Left kidney (tissue), 2 donors: ENCODE results near the gene SP3. TPM values are rescaled to one million over a fixed set of nuclear protein-coding genes. Genes with fewer than 3 reads are reported as not detected.

Experiments
- DNase-seq: peaks from one replicate; pipeline ENCODE4 v3.0.0-alpha.2; 2013
- polyA plus RNA-seq: library from polyadenylated mRNA; unstranded; fragments of 120-200 nt; gene quantifications from one replicate; pipeline ENCODE4 v1.2.1, GENCODE V29; 2013; ENCODE audit not compliant: insufficient read length

Gene SP3
- polyA plus RNA-seq, 1 donor, result 129 TPM

DNA sequence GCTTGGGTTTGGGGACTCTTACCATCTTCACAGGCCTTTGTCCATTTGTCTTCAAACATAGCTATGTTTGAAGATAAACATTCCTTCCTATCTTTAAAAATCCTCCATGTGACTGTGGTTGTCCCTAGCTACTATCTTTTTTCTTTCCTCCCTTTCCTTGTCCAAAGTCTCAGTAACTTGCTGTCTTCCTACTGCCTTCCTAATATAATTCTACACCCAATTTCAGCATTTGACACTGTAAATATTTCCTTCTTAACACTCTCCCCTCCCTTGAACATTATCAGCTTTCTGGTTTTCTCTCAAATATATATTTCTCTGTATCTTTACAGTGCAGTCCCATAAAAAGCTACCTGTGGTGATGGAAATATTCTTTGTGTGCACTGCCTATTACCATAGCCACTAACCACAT, 5.3 kb upstream of the SP3 start:
- DNase-seq, result no peak

DNA sequence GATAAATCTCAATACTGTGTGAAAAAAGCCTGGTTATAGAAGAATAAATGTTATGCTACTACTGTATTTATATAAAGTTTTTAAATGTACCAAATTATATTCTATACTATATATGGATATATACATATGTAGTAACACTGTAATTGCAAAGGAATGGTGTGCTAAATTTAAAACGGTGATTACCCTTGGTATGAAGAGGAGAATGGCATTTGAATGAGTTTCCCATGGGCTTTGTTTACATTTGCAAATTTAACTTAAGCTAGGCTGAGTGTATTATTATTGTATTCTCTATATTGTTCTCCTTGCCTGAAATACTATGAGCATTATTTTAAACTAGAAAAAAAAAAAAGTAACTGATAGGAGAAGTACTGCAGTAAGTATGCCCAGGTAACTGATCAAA, 4.7 kb upstream of the SP3 start:
- DNase-seq, result no peak

DNA sequence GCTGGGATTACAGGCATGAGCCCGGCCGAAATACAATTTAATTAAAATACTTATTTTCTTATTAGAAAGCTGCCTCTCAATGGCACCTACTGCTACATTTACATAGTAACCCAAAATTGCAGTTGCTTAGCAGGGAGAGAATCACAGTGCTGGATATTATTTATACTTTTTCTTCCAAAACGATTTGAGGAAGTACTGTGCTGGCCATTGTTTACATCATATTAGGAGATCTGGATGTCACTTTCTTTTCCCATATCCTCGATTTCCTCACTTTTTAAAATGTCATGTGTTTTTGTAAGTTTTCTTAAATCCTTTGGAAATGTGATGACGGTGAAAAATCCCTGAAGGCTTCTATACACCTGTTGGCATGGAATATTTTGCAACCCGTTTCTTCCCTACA, 3.4 kb upstream of the SP3 start:
- no peak for DNase-seq

DNA sequence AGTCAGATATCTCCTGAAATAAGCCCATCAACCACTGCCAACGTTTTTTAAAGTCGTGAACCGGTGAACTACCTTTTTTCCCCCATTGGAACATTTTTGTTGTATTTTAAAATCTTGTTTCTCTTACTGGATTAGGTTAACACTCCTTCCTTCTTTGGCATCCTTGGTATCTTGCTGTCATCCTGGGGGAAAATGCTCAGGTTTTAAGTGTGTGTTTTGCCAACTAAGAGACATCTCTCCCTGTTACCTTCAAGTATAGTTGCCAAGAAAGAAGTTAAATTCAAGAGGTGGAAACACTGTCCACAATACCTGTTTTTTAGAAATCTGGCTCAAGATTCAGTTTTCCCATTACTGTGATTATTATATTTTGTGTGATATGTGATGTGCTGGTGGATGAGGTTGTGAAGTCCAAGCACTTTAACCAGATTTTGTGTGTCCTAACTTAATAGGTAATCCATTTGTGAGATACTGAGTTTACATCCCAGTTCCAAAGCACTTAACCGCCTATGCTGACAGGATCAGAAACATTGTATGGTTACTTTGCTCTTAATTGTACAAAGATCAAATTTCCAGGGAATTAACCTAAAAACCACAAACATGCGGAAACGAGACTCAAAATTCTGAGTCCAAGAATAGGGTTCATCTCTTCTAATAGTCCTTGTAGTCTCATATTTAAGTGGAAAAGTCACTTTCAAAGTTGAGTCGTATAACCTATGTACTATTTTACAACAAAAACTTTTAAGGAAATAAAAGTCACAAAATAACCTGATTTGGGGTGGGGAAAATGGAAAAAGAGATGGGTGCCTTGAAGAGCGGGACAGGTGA, 1.3 kb upstream of the SP3 start:
- no peak for DNase-seq

DNA sequence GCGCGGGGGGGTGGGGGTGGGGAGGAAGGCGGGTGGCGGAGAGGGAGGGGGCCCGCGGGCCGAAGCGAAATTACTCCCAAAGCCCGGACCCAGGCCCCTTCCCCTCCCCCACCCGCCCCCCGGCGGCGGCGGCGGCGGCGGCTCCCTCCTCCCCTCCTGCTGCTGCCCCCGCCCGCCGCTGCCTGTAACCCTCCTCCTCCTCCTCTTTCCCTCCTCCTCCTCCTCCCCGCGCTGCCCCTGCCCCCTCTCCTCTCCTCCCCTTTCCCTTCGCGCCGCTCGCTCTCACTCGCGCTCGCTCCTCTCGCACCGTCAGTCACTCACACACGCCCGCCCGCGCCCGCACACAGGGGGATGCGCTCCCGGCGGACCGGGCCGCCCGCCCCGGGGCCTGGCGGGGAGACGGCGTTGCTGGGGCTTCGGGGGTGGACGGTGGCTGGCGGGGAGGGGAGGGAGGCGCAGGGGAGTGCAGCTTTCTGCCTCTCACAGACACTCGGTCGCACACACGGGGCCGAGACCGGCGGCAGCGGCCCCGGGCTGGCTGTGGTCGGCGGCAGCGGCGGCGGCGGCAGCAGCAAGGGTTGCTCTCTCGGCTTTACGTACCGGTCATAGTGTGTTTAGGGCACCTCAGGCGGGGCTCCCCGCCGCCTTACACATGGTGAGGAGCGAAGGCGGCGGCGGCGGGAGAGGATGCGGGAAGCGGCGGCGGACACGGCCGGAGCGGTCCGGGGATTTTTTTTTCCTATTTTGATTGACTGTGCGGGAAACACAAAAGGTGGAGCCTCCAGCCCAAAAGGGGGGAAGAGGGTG, 405 bp downstream of the SP3 start:
- peak; percentile 84 for DNase-seq

DNA sequence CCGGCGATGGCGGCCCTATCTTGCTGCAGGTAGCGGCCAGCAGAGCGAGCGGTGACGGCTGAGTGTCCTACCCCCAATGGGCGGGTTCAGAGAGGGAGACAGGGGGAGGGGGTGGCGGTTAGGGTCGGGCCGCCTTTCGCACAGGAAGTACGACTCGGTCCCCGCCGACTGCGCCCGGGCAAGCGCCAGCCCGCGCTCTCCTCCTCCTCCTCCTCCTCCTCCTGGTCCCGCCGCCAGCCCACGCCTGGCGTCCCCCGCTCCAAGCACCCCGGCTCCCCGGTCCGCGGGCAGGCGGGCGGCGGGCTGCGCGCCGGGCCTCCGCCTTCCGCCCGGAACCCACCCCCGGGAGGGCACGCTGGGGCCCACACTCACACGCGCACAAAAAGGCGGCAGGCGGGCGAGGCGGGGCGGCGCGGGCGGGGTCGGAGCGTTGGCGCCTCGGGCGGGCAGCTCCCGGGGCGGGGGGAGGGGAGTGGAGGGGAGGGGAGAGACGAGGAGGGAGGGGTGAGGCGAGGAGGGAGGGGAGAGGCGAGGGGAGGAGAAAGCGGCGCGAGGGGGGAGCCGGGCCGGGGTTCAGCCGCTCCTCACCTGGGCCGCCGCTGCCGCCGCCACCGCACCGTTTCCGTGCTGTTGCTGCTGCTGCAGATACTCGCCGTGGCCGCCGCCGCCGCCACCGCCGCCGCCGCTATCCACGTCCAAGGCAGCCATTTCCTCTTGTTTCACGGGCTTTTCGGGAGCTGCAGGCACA, 1.2 kb downstream of the SP3 start:
- DNase-seq, result peak; percentile 82

DNA sequence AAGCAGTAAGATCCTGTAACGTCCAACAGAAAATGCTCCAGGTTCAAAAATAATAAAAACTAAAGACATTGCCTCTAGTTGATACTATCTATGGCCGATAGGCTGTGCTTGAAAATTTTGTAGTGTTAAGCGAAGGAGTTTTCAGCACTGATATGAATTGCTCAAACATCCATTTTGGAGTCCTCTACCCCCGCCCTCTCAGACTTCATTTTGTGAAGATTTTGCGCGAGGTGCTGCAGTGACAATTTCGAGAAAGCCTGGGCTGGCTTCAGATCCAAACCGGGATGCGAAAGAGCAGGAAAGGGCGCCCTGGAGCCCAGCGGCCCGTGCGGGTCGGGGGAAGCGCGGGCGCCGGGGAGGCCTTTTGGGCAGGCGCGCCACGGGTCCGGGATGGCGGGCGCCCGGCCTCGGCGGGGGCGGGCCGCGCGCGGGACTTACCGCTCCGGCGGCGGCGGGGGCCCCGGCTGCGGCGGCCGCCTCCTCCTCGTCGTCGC, 1.8 kb downstream of the SP3 start:
- peak; percentile 77 for DNase-seq

DNA sequence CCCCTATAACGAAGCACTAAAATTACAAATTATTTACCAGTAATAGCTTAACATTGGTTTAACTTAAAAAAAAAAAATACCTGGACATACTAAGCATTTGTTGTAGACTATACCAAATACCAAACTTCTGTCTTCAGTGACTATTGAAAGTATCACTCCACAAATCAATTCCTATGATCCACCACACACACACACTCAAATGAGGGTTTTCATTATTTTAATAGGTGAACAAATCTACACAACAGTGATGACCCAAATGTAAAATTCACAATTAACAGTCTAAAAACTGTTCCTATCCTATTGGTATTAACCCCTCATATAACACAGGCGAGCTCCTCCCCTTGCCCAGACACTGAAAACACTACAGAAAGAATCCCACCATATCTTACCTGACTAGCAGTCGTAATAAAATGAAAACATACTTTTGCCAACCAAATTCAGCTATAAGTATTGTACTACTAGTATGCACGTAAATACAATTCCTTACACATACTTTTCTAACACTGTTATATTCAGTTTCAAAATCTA, 2.5 kb downstream of the SP3 start:
- DNase-seq, result no peak

DNA sequence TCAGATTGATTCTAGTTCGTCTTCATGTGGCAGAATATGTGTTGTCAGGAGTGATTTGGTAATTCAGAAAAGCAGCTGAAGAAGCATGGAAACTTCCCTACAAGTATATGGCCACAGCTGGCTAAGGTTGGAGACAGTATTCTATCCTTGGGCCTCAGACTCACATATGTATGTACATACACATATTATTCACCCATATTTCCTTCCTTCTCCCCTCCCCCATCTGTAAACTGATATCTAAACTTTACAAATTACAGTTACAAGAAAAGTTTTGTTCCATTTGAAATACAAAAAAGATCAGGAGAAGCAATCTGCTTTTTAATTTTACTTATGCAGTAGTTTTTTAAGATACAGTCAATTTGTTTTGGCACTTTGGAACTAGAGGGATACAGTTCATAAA, 3.1 kb downstream of the SP3 start:
- DNase-seq, result no peak

DNA sequence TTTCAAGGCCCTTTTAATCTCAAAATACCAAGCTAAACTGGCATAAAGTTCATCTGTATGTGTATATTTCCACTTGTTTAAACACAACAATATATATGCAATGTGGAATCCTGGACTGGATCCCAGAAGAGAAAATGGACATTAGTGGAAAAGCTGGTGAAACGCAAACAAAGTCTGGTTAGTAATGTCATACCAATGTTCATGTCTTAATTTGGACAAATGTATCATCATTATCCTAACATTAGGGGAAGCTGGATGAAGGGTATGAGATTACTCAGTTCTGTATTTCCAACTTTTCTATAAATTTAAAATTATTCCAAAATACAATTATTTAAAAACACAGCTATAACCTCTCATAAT, 3.8 kb downstream of the SP3 start:
- DNase-seq, result no peak

DNA sequence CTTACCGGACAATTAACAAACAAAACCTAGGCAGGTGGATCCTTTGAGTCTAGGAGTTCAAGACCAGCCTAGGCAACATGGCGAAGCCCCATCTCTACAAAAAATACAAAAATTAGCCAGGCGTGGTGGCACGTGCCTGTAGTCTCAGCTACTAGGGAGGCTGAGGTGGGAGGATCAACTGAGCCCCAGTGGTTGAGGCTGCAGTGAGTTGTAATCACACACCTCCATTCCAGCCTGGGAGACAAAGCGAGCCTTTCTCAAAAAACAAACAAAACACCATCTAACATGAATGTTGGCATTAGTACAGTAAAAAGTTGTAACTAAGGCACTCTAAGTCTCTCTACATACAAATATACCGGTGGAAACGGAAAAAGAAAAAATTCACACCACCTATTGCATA, 5.3 kb downstream of the SP3 start:
- DNase-seq, result no peak

DNA sequence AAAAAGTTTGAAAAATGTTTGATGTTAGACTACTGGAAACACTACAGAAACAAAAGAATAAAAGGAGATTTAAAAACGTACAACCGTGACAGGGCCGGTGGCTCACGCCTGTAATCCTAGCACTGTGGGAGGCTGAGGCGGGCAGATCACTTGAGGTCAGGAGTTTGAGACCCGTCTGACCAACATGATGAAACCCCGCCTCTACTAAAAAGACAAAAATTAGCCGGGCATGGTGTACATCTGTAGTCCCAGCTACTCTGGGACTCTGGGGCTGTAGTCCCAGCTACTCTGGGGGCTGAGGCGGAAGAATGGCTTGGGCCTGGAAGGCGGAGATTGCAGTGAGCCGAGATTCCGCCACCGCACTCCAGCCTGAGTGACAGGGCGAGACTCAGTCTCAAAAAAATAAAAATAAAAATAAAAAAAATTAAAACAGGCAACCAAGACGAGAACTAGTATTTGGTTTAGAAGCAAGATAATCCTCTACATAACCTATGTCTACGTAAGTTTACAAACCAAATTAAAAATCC, 5.8 kb downstream of the SP3 start:
- DNase-seq, result no peak

DNA sequence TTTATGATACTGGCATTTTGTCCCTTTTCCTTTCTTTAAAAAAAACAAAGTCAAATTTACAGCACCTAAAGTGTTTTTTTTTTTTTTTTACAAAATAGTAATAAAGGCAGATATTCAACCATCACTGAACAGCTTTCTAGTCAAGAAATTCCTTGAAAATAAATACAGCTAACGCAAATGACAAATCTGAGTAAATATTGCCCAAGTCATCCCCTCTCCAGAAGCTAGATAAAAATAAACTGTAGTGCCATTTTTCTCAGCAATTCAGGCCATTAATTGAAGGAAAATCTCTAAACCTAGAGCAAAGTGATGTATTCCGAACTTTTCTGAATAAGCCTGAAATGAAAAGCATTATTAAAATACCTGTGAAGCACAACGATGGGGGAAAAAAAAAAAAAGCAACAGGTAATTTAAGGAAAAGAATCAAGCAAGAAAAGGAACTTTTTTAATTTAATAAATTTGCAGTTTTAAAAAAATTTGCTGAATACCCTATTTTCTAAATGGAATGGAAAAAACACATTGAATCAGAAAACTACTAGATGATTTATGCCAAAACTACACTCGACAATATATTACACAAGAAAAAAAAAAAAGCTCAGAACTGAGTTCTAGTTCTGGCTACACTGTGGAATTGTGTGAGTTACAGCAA, 6.9 kb downstream of the SP3 start:
- no peak for DNase-seq

DNA sequence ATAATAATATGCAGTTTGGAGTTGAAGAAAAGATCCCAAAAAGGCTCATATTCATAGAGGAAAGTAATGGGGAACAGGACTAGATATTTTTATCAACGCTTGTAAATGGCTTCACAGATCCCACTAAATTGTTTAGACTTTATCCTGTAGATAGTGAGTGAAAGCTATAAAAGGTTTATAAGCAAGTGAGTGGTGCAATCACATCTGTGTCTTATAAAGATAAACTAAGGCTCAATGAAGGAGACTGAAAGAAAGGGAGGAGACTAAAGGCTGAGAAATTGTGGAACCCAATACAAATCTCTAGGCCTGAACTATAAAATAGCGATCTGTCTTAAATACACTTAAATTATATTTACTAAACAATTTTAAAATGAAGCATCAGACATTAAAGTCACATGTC, 7.7 kb downstream of the SP3 start:
- DNase-seq, result no peak

DNA sequence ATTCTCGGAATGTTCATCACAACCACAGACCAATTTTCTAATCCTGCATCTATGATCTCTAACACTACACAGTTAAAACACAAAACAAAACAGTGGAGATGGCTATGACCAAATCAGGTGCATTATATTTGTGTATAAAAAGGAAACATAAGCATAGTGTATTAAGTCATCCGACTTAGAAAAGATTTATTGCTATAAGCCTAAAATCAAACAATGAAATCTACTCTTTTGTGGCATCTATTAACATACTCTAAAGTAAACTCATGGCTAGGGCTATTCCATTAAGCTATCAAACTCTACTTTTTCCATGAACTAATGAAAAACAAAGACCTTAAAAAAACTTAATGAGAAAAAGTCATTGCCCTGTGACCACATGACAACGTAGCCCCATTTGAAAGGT, 8.7 kb downstream of the SP3 start:
- no peak for DNase-seq

DNA sequence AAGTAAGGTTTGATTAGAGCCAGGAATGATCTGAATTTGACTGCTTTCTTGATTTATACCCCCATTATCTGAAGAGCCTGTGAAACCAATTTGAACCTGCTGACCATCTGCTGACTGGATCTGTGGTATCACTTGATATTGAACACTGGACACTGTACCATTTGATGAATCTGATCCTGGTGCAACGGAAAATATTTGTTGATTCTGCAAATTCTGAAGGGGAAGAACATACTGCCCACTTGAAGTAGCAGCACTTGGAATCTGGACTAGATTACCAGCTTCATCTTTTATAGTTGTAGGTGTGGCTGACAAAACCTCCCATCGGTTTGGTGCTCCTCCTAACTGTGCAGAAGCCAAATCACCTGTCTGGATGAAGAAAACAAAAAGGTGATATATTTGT, 9.3 kb downstream of the SP3 start:
- DNase-seq, result no peak

DNA sequence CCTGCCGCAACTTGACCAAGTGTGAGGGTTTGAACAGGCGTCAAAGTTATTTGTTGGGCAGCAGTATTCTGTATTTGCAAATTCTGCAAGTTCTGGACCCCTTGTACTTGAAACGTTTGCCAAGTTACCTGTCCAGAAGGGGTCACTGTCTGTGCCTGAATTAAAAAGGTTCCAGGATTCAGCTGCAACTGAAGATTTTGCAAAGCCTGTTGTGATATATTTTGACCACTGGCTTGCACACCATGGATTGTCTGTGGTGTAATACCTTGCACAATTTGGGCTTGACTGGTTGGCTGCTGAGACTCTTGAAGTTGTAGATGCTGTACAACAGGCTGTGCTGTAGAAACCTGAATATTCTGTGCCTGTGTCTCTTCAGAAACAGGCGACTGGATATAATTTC, 10.2 kb downstream of the SP3 start:
- no peak for DNase-seq

DNA sequence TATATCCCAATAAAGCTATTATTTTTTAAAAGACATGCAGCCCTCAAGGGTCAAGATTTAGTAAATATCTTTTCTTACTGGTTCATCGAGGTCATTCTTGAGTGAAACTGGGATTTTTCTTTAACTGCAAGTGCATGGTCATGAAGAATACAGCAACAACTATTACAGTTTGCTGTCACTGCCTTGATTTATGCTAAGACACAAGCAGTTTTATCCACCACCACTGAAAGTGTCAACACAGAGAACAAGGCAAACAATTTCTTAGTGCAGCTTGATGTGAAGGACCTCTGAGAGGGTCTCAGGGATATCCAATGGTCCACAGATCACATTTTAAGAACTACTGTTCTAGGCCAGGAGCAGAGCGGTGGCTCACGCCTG, 12.1 kb downstream of the SP3 start:
- no peak for DNase-seq

DNA sequence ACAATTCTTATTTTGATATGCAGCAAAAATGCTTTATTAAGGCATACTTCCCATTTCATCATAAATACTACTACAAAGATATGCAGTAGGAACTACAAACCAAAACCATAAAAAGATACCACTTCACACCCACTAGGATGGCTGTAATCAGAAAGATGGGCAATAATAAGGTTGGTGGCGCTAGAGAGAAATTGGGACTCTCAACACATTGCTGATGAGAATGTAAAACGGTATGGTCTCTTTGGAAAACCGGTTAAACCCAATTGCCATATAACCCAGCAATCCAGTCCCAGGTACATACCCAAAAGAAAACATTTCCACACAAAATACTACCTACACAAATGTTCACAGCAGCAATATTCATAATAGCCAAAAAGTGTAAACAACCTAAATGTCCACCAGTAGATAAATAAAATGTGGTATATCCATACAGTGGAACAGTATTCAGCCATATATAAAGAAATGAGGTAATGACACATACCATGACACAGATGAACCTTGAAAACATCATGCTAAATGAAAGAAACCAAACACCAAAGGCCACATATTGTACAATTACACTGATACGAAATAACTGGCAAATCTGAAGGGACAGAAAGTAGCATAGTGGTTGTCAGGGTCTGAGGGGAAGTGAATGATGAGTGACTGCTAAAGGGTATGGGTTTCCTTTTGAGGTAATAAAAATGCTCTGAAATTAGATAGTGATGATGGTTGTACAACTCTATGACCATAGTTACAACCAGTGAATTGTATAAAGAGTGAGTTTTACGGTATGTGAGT, 12.7 kb downstream of the SP3 start:
- DNase-seq, result no peak

DNA sequence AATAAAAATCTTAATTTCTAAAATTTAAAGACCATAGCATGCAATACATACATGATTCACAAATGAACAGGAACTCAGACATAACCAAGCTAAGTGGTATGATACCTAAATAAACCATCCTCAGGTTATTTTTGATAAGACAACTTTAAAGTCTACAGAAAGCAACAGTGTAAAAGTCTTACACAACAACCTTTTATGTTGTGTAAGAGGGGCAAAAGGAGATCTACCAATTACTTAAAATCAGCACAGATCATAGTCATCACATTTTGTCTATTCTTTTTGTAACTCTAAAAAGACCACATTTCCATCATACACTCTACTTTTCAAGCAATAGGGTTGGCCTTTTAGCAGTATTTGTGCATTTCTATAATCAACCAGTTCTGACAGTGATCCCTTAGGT, 16.3 kb downstream of the SP3 start:
- DNase-seq, result no peak

DNA sequence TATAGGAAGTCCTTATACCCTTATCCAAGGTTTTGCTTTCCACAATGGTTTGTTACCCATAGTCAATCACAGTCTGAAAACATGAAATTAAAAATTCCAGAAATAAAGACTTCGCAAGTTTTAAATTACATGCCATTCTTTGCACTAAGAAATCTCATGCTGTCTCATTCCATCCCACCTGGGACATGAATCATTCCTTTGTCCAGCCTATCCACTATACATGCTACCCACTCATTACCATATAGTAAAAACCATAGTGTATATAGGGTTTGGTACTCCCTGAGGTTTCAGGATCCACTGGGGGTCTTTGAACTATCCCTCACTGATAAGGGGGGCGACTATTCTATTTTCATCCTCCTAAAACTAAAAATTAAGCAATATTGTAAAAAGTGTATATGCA, 17.0 kb downstream of the SP3 start:
- DNase-seq, result no peak
